Kidney capillary endothelial cell (primary cell): ENCODE measurements around the gene PHACTR2.
A peak's percentile ranks its signal among the peaks of the same experiment; 100 is the strongest.
"Not testable (repeated sequence)": the region's sequence is repeated elsewhere in the genome, so short reads cannot be mapped to it uniquely, and the experiment has no call there.

Experiments
- DNase-seq: peaks from one replicate; pipeline ENCODE4 v3.0.0-alpha.2; 2018; ENCODE audit warnings: low spot score

The PHACTR2 gene

DNA sequence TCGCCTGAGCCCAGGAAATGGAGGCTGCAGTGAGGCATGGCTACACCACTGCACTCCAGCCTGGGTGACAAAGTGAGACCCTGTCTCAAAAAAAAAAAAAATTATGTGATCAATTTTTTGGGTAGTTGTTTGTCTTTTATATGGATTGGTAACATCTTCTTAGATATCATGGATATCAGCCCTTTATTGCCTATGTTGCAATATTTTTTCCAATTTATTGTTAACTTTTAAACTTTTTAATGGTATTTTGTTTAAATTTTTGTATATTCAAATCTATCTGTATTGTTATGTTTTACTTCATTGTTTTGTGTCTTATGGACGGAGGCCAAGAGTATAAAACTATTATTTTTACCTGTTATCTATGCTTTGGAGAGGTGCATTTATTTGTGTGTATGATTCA, 133.0 kb downstream of the PHACTR2 start:
- no peak for DNase-seq

DNA sequence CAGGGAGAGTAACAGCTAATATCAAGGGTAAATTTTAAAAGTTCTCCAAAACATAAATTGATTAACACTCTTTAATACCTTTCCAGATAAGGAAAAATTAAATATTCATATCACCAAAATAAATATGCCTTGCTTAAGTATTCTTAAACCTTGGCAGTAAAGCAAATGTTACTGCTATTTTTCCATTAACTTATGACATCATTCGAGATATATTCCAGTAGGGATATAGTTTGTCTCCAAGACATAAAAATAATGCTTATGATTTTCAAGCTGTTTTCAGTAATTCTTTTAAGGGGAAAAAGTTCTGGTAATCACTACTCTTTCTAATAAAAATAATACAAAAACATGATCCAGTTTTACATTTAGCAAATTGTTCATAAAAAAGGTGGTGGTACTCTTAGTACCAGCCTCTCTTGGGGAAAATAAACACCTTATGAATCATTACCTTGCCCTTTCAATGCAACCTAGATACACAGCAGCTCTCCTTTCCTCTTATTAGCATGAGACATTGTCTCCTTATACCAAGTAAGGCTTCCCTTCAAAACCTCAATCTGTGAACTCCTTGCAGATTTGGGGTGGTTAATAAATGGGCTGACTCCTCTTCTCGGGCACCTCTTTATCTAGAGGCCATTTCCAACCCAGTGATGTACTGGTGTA, 133.9 kb downstream of the PHACTR2 start:
- no peak for DNase-seq

DNA sequence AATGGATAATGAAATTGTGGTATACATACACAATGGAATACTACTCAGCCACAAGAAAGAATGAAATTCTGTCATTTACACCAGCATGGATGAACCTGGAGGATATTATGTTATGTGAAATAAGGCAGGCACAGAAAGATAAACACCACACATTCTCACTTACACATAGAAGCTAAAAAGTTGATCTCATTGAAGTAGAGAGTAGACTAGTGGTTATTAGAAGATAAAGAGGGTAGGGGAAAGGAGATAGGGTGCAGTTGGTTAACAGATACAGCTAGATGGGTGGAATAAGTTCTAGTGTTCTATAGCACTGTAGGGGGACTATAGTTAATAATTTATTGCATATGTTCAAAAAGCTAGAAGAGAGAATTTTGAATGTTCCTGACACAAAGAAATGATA, 139.9 kb downstream of the PHACTR2 start:
- no peak for DNase-seq

DNA sequence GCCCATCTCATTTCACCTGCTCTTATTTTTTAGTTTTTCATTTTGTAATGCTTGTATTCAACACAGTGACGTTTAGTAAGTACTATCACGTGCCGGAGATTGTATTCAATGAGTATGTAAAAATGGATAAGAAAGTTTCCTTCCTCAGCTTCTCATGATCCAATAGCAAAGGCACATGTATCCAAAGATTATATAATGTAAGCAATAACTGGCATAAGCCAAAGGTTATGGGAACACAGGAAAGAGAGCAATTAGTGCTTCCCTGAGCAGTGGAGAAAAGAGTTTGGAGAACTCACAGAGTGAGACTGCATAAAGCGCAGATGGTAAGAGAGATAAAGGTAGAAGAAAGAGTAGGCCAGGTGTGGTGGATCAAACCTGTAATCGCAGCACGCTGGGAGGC, 143.6 kb downstream of the PHACTR2 start:
- no peak for DNase-seq

DNA sequence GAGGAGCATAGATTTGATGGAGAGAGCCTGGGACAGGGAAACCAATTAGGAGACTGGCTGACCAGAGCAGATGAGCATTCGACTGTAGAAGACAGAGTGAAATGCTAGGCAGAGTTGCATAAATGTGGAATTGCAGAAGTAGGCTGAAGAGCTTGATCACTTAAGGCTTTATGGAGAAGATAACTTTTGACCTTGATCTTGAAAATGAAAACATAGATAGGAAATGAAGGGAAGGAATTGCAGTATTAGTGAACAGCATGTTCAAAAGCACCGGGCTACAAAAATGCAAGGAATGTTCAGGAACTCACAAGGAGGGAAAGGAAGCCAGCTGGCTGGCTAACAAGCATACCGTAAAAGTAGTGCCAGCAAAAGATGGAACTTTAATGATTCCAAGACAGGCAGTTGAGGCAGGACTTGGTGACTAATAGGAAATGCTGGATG, 144.8 kb downstream of the PHACTR2 start:
- DNase-seq, result peak; percentile 56

DNA sequence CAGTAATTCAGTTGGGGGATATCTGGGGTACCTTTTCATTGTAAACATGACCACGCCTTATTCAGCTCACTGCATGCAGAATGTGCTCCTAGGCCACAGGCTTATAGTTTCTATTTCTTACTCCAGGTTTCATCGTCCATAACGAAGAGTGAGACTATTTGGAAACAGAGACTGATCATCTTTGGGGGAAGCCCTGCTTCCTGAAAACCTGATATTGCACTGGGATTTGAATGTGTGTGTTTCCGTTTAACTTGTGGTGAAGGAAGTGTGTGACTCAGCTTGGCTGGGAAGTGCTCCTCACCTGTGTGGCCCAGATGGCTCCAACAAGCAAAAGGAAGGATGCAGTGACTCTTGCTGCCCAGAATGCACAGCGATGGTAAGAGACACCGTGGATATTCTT, 145.8 kb downstream of the PHACTR2 start:
- DNase-seq, result peak; percentile 76

DNA sequence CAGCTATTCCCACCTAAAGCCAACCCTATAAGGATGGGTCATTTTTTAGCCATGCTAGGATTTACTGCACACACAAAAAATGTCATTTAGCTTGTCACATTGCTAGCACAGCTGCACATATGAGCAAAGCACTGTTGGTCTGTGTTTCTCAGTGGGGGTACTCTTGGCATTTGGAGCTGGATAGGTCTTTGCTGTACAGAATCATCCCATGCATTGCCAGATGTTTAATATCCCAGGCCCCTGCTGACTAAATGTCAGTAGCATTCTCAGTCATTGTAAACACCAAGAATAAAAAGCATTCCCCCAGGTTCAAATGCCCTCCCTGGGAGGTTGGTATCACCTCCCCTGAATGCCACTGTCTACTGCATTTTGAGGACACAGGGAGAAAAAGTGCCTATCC, 150.8 kb downstream of the PHACTR2 start:
- no peak for DNase-seq

DNA sequence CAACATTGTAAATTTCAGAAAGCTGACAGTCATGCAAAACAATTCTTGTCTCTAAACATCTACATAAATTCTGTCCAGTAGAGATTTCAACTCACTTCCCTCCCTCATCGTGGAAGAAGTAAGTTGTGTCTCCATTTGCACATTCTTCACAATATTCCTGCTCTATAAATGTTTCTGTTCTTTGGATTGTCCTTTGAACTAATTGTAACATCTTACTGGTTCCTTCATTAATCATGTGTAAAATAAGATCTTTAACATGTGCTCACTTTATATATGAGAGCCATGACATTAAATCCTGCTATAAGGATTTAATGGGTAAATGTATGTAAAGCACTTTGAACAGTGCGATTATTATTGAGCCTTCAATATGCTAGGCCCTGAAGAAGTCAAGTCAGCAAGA, 158.4 kb downstream of the PHACTR2 start:
- no peak for DNase-seq

DNA sequence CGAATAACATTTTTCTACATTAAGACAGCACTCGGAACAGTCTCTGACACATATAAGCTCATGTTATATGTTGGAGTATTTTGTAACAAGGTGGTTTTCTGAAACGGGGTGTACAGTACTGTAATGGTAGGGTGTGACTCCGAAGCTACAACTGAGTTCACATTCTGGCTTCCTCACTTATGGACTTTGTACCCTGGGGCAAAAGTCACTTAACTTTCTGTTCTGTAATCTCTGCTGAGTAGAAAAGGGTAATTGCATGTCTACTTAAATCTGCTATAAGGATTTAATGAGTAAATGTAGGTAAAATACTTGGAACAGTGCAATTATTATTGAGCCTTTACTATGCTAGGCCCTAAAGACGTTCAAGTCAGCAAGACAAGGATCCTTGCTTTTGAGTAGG, 160.6 kb downstream of the PHACTR2 start:
- DNase-seq, result no peak

DNA sequence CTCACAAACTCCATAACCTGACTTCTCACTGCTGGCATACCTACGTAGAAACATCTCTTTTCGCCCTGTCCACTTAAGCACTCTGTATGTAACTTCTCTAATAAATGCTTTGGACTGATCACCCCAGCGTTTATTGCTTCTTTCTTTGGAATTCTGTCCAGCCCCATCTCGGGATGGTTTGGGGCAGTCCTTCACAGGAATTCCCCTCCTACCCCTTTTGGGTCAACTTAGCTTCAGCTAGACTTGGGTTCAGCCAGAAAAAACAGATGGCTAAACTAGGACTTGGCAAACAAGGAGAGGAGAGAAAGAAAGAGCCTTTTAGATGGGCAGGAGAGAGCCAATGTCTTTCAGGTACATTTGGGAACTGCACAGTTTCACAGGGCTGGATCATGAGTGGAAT, 161.4 kb downstream of the PHACTR2 start:
- DNase-seq, result no peak

DNA sequence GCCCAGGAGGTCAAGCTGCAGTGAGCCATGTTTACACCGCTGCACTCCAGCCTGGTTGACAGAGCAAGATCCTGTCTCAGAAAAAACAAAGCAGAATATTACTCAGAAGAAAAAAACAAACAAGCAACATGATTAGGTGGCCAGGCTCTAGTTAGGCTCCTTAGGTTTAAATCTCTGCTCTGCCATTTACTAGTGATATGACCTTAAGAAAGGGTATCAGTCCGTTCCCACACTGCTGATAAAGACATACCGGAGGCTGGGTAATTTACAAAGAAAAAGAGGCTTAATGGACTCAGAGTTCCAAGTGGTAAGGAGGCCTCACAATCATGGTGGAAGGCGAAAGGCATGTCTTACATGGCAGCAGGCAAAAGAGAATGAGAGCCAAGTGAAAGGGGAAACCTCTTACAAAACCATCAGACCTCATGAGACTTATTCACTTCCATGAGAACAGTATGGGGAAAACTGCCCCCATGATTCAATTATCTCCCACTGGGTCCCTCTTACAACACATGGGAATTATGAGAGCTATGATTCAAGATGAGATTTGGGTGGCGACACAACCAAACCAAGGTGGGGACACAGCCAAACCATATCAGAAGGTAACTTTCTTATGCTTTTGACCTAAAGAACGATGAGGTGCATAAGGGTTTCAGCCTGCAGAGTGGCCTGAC, 163.0 kb downstream of the PHACTR2 start:
- no peak for DNase-seq

DNA sequence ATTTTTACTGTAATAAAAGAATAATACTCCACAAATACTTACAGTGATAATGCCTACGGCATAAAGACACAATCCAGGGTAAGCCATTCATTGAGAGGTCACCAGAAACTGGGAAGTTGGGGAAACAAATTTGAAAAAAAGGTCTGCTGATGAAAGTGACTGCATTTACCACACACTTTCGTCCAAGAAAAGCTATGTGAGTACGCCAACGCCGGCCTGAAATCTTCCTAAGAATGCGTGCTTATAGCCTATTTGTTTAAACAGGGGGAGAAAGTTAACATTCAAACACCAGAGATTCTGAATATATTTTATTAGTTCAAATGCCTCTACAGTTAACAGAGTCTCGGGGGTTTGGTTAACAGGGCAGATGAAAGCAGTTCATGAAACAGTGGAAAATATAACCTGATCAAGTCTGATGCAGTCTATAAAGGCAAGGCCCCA, 164.7 kb downstream of the PHACTR2 start:
- DNase-seq, result no peak

DNA sequence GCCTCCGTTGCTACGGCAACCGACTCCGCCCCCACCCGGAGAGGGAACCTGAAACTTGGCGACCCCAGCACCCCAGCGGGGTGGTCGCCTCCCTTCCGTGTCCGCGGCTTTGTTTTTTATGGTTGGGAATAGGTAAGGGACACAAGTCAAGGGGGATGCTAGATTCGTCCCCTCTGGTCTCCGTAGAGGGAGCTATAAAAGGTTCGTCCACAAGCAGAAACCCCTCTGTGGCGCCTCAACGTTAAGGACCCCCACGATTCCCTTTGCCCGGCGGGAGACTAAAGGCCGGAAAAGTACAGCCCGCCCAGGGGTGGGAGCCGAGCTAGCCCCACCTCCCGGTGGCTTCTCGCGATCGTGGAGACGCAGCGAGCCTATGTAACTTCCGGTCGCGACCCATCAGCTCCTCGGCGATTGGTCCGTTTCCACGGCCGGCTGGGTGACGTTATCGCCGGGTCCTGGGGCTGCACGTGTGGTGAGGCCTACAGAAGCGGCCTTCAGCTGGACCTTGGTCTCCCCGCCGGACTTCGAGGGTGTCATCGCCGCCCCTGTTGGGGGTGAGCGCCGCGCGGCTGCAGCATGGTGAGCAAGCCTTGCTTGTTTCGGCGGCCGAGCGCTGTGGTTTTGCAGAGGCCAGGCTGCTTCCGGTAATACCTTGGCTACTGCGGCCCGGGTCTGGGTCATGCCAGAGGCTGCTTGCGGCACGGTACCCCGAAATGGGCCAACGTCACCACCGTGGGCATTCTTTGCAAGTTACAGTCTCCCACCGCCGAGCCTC, 165.3 kb downstream of the PHACTR2 start, which contains the start of gene LTV1:
Gene LTV1, plus strand, starts transcription at position 437 of the 775 bp plus-strand sequence. Its CDS starts 140 bp downstream, at position 577.
- peak; percentile 90 for DNase-seq

DNA sequence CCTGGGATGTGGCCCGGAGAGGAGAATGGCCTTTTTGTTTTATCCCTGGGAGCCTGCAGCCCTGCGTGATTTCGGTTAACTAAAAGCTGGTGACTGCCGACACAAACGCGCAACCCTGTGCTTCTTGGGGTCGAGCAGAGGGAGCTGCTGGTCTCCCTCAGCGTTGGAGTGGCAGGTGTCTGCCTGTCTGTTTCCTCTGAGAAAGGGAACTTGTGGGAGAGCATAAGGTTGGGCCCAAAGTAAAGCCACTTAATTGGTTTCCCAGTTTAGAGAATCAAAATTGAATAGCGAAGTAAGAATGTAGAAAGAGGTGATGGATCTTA, 165.9 kb downstream of the PHACTR2 start:
- peak; percentile 15 for DNase-seq

DNA sequence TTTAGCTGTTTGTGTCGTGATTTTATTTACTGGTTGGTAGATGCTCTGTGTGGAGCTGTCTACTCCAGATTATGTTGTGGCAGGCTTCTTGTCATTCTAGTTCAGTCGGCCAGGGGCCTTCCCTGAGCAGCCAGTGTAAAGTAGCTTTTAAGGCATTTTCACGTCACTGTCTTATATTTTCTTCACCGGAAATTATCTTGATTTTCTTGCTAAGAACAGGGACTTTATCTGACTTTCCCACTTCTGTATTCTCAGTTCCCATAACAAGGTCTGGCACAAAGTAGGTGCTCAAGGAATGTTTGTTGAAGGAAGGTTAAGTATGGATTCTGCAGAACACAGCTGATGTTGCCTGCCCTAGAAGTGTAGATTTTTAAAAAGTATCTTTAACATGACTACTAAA, 166.2 kb downstream of the PHACTR2 start:
- DNase-seq, result no peak

DNA sequence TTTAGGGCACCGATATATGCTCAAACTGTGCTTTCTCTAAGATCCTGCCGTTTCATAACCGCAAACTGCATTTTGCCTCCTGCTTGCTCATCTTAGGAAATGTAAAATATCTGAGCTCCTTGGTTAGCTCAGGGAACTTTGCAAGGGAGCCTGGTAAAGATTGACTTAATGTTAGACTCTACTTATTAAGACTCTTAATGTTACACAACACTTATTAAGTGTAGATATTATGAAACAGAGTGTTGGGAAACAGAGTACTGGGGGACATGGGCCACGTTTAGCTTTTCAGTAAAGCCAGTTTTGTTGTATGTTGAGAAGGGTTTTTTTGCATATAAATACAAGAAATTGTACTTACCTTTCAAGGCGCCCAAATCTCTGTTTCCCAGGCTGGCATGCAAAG, 167.3 kb downstream of the PHACTR2 start:
- DNase-seq, result no peak

DNA sequence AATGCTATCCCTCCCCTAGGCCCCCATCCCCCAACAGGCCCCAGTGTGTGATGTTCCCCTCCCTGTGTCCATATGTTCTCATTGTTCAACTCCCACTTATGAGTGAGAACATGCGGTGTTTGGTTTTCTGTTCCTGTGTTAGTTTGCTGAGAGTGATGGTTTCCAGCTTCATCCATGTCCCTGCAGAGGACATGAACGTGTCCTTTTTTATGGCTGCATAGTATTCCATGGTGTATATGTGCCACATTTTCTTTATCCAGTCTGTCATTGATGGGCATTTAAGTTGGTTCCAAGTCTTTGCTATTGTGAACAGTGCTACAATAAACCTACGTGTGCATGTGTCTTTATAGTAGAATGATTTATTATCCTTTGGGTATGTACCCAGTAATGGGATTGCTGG, 173.9 kb downstream of the PHACTR2 start:
- DNase-seq, result not testable (repeated sequence)

DNA sequence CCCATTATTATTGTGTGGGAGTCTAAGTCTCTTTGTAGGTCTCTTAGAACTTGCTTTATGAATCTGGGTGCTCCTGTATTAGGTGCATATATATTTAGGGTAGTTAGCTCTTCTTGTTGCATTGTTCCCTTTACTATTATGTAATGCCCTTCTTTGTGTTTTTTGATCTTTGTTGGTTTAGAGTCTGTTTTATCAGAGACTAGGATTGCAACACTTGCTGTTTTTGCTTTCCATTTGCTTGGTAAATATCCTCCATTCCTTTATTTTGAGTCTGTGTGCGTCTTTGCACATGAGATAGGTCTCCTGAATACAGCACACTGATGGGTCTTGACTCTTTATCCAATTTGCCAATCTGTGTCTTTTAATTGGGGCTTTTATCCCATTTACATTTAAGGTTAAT, 177.3 kb downstream of the PHACTR2 start:
- DNase-seq, result not testable (repeated sequence)

DNA sequence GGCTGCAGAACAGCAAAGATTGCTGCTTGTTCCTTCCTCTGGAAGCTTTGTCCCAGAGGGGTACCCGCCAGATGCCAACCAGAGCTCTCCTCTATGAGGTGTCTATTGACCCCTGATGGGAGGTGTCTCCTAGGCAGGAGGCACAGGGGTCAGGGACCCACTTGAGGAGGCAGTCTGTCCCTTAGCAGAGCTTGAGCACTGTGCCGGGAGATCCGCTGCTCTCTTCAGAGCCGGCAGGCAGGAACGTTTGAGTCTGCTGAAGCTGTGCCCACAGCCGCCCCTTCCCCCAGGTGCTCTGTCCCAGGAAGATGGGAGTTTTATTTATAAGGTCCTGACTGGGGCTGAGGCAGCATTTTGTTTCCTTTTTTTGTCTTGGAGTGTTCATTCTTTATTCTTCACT, 179.0 kb downstream of the PHACTR2 start:
- not testable (repeated sequence) for DNase-seq

DNA sequence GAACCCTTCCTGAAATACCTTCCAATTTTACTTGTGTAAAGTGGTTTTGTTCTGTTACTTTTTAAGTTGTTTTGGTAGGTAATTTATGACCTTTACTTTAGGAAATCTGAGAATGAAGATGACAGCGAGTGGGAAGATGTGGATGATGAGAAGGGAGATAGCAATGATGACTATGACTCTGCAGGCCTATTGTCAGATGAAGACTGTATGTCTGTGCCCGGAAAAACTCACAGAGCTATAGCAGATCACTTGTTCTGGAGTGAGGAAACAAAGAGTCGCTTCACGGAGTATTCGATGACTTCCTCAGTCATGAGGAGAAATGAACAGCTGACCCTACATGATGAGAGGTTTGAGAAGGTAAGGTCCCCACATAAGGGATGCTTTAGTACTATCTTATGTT, 179.9 kb downstream of the PHACTR2 start:
- DNase-seq, result no peak

DNA sequence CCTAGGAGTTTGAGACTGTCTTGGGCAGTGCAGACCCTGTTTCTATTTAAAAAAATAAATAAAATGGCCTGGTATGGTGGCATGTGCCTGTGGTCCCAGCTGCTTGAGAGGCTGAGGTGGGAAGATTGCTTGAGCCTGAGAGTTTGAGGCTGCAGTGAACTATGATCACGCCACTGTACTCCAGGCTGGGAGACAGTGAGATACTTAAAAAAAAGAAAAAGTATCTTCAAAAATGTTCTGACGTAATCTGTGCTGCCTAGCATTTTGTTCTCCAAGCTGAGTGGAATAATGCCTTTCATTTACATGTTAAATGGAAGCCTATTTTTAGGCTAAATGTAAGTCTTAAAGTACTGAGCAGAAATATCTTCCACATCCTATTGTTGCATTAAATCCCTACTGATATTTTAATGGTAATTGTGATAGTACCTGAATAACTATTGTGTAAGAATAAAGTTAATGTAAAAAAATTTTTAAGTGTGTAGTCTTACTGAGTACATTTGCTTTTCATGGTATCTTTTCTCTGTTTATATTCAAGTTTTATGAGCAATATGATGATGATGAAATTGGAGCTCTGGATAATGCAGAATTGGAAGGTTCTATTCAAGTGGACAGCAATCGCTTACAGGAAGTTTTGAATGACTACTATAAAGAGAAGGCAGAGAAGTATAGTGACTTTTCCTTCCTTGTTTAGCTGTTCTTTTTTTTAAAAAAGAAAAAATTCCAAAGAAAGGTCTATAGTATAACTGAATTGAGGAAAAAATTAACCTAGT, 182.3 kb downstream of the PHACTR2 start:
- DNase-seq, result no peak

DNA sequence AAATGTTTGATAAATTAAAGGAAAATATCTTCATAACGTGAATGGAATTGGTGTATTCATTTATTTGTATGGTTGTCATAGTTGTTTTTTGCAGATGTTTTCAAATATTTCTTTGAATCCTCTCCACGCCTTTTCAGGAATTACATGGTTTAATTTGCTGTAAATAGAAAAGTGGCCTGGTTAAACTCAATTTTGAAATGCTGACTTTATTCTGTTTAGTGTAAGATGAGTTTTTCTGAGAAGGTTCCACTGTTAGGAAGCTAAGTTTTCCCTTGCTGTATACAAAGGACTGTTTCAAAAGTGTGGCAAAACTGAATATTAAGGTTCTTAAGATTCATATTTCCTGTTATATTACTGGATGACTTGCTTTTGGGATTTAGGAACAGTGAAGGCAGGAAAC, 186.0 kb downstream of the PHACTR2 start:
- DNase-seq, result no peak
